HL-60 (cell line): ENCODE results near the gene NCDN.

Experiments
- DNase-seq, 2 experiments: peaks; one replicate each; pipeline ENCODE4 v3.0.0-alpha.2; 2010 to 2020; ENCODE audit warnings: low read depth in 1 of 2, low spot score in 1 of 2
- H3K27ac ChIP-seq: fragments of 250-450 bp; sonication (Bioruptor Pico); replicated peaks from 2 replicates; pipeline ENCODE4 v1.5.1; 2020; ENCODE audit warnings: mild to moderate bottlenecking, moderate library complexity
- H3K27me3 ChIP-seq: fragments of 250-450 bp; sonication (Bioruptor Pico); 2 replicates; pipeline ENCODE4 v1.5.1; 2021; ENCODE audit warnings: mild to moderate bottlenecking, moderate library complexity; ENCODE audit not compliant: insufficient read depth, poor library complexity, severe bottlenecking
- H3K4me3 ChIP-seq: replicated peaks from 2 replicates; pipeline ENCODE4 v1.5.1; 2011; ENCODE audit warnings: mild to moderate bottlenecking, control low read depth, low read length; ENCODE audit not compliant: insufficient read depth
- GABPA ChIP-seq: IDR thresholded peaks from 2 replicates; pipeline ENCODE4 v1.6.1; 2012; ENCODE audit warnings: low read depth
- POLR2AphosphoS5 ChIP-seq: IDR thresholded peaks from 2 replicates; pipeline ENCODE4 v1.6.1; 2012; ENCODE audit warnings: low read depth
- SPI1 ChIP-seq: IDR thresholded peaks from 2 replicates; pipeline ENCODE4 v1.6.1; 2012; ENCODE audit warnings: low read depth, mild to moderate bottlenecking, borderline replicate concordance
- TF ChIP-seq, protein P1 (sequence below): IDR thresholded peaks from one replicate; pipeline ENCODE4 v1.5.1; 2011; ENCODE audit warnings: low read length, control low read depth, inconsistent platforms; ENCODE audit not compliant: insufficient read depth
- TF ChIP-seq, protein P2 (sequence below): IDR thresholded peaks from 2 replicates; pipeline ENCODE4 v1.6.1; 2012; ENCODE audit warnings: low read depth; ENCODE audit not compliant: insufficient replicate concordance

Gene NCDN

GRCh38 chr1:35611655-35612054 lies 54.1 kb downstream of the NCDN start:
- TF ChIP-seq POLR2AphosphoS5 (no peak), GABPA (no peak), SPI1 (no peak)
- TF ChIP-seq, protein P1, sequence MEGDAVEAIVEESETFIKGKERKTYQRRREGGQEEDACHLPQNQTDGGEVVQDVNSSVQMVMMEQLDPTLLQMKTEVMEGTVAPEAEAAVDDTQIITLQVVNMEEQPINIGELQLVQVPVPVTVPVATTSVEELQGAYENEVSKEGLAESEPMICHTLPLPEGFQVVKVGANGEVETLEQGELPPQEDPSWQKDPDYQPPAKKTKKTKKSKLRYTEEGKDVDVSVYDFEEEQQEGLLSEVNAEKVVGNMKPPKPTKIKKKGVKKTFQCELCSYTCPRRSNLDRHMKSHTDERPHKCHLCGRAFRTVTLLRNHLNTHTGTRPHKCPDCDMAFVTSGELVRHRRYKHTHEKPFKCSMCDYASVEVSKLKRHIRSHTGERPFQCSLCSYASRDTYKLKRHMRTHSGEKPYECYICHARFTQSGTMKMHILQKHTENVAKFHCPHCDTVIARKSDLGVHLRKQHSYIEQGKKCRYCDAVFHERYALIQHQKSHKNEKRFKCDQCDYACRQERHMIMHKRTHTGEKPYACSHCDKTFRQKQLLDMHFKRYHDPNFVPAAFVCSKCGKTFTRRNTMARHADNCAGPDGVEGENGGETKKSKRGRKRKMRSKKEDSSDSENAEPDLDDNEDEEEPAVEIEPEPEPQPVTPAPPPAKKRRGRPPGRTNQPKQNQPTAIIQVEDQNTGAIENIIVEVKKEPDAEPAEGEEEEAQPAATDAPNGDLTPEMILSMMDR = no peak
- TF ChIP-seq, protein P2, sequence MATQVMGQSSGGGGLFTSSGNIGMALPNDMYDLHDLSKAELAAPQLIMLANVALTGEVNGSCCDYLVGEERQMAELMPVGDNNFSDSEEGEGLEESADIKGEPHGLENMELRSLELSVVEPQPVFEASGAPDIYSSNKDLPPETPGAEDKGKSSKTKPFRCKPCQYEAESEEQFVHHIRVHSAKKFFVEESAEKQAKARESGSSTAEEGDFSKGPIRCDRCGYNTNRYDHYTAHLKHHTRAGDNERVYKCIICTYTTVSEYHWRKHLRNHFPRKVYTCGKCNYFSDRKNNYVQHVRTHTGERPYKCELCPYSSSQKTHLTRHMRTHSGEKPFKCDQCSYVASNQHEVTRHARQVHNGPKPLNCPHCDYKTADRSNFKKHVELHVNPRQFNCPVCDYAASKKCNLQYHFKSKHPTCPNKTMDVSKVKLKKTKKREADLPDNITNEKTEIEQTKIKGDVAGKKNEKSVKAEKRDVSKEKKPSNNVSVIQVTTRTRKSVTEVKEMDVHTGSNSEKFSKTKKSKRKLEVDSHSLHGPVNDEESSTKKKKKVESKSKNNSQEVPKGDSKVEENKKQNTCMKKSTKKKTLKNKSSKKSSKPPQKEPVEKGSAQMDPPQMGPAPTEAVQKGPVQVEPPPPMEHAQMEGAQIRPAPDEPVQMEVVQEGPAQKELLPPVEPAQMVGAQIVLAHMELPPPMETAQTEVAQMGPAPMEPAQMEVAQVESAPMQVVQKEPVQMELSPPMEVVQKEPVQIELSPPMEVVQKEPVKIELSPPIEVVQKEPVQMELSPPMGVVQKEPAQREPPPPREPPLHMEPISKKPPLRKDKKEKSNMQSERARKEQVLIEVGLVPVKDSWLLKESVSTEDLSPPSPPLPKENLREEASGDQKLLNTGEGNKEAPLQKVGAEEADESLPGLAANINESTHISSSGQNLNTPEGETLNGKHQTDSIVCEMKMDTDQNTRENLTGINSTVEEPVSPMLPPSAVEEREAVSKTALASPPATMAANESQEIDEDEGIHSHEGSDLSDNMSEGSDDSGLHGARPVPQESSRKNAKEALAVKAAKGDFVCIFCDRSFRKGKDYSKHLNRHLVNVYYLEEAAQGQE = no peak
- no peak overlapping the region for H3K4me3 ChIP-seq
- no peaks in the 10 kb centered on the region for H3K27me3 ChIP-seq
- H3K27ac ChIP-seq = no peak overlapping the region
- DNase-seq = no peak

- Histone ChIP-seq H3K4me3 (no peak overlapping the region), H3K27me3 (no peaks in the 10 kb centered on the region), H3K27ac (no peak overlapping the region)
- DNase-seq = no peak
- TF ChIP-seq GABPA = no peak
- TF ChIP-seq, protein P1 = no peak
- TF ChIP-seq POLR2AphosphoS5 = no peak
- TF ChIP-seq SPI1 = no peak
- TF ChIP-seq, protein P2 = no peak
Observed at GRCh38 chr1:35615440-35615839, 57.8 kb downstream of the NCDN start.
